ENCODE measurements around the gene ALK.

The ALK gene

GRCh38 chr2:29317077-29317517 is 604.3 kb downstream of the ALK start:
- peak; percentile 78 for DNase-seq (ENCODE audit: low spot score)

GRCh38 chr2:29314816-29315571 is 606.4 kb downstream of the ALK start:
- peak; percentile 15 for DNase-seq (ENCODE audit: low spot score)

GRCh38 chr2:29311458-29311857 is 609.9 kb downstream of the ALK start:
- DNase-seq (ENCODE audit: low spot score): no peak

- DNase-seq (ENCODE audit: low spot score): no peak
Measured at GRCh38 chr2:29310650-29311348, 610.6 kb downstream of the ALK start.

GRCh38 chr2:29309090-29310029 is 612.0 kb downstream of the ALK start:
- peak; percentile 79 for DNase-seq (ENCODE audit: low spot score)

GRCh38 chr2:29308366-29308765 is 613.0 kb downstream of the ALK start:
- DNase-seq (ENCODE audit: low spot score): no peak

GRCh38 chr2:29307519-29307918 is 613.9 kb downstream of the ALK start:
- no peak for DNase-seq (ENCODE audit: low spot score)

GRCh38 chr2:29305762-29306161 is 615.6 kb downstream of the ALK start:
- no peak for DNase-seq (ENCODE audit: low spot score)

GRCh38 chr2:29304399-29305060 is 616.9 kb downstream of the ALK start:
- no peak for DNase-seq (ENCODE audit: low spot score)

- DNase-seq (ENCODE audit: low spot score): no peak
Measured at GRCh38 chr2:29296585-29296984, 624.8 kb downstream of the ALK start.

GRCh38 chr2:29295845-29296244 is 625.5 kb downstream of the ALK start:
- DNase-seq (ENCODE audit: low spot score): peak; percentile 28

GRCh38 chr2:29293830-29294438 is 627.5 kb downstream of the ALK start:
- no peak for DNase-seq (ENCODE audit: low spot score)

- DNase-seq (ENCODE audit: low spot score): no peak
Measured at GRCh38 chr2:29290293-29291047, 630.9 kb downstream of the ALK start.

GRCh38 chr2:29284671-29285070 is 636.7 kb downstream of the ALK start:
- no peak for DNase-seq (ENCODE audit: low spot score)

GRCh38 chr2:29281916-29282247 is 639.5 kb downstream of the ALK start:
- no peak for DNase-seq (ENCODE audit: low spot score)

- peak; percentile 85 for DNase-seq (ENCODE audit: low spot score)
Measured at GRCh38 chr2:29281086-29281915, 640.1 kb downstream of the ALK start.

- DNase-seq (ENCODE audit: low spot score): no peak
Measured at GRCh38 chr2:29278966-29279365, 642.4 kb downstream of the ALK start.

- DNase-seq (ENCODE audit: low spot score): no peak
Measured at GRCh38 chr2:29276151-29276550, 645.2 kb downstream of the ALK start.

GRCh38 chr2:29275186-29275585 is 646.2 kb downstream of the ALK start:
- no peak for DNase-seq (ENCODE audit: low spot score)
